Muscle of leg (tissue), 11 donors: ENCODE data around the gene FAM3C. TPM values are rescaled to one million over a fixed set of nuclear protein-coding genes. Genes with fewer than 3 reads are reported as not detected.
A peak's percentile ranks its signal among the peaks of the same experiment; 100 is the strongest.

ENCODE experiments used
- DNase-seq: peaks from one replicate; pipeline ENCODE4 v3.0.0; 2013
- H3K27ac ChIP-seq: one replicate; pipeline ENCODE4 v1.5.1; 2013; ENCODE audit warnings: mild to moderate bottlenecking, low read length, control low read depth
- H3K27me3 ChIP-seq: one replicate; pipeline ENCODE4 v1.6.1; 2013; ENCODE audit warnings: low read length; ENCODE audit not compliant: control insufficient read depth, insufficient read depth
- H3K36me3 ChIP-seq: one replicate; pipeline ENCODE4 v1.6.1; 2013; ENCODE audit warnings: low read length; ENCODE audit not compliant: control insufficient read depth, insufficient read depth
- H3K4me1 ChIP-seq: one replicate; pipeline ENCODE4 v1.6.1; 2013; ENCODE audit warnings: low read length; ENCODE audit not compliant: control insufficient read depth, insufficient read depth
- H3K4me3 ChIP-seq: one replicate; pipeline ENCODE4 v1.5.1; 2013; ENCODE audit warnings: low read length, control low read depth
- H3K9me3 ChIP-seq: replicated peaks from 2 replicates; pipeline ENCODE4 v1.6.1; 2013; ENCODE audit warnings: low read depth, low read length; ENCODE audit not compliant: control insufficient read depth
- WGBS: methylation state at CpG from one replicate; pipeline ENCODE4 v1.1.5; 2013; ENCODE audit warnings: missing lambda C conversion rate; ENCODE audit not compliant: insufficient coverage; 5-methylcytosine and 5-hydroxymethylcytosine counted together
- polyA plus RNA-seq, 8 donors: library from polyadenylated mRNA; unstranded; fragments of 120-200 nt; gene quantifications; one replicate each; pipeline versions ENCODE4 v1.2.1 to v1.2.3, GENCODE V29; 2013; ENCODE audit warnings: inconsistent platforms in 1 of 8, low replicate concordance in 1 of 8; ENCODE audit not compliant: insufficient read length in 8 of 8, insufficient read depth in 1 of 8
- total RNA-seq: library from RNA; stranded (reverse); fragments of 120-200 nt; gene quantifications from one replicate; pipeline ENCODE4 v1.2.4, GENCODE V29; 2013

The FAM3C gene
- total and polyA plus RNA-seq, 9 donors: 53.4 to 127 (median 88.6) TPM

- Histone ChIP-seq H3K4me1 (no peaks in the 10 kb centered on the region), H3K36me3 (peaks cover 4% of the 10 kb centered on the region), H3K27me3 (no peaks in the 10 kb centered on the region), H3K9me3 (no peaks in the 10 kb centered on the region), H3K27ac (no peak overlapping the region), H3K4me3 (no peak overlapping the region)
- WGBS: no CpG with 5 or more reads among the region's 5 CpGs
- DNase-seq: no peak
Observed at GRCh38 chr7:121339082-121339481, 57.0 kb downstream of the FAM3C start.

- no peaks in the 10 kb centered on the region for H3K4me1 ChIP-seq
- H3K36me3 ChIP-seq: peaks cover 2% of the 10 kb centered on the region
- no CpG with 5 or more reads among the region's 3 CpGs for WGBS
- no peaks in the 10 kb centered on the region for H3K27me3 ChIP-seq
- no peak overlapping the region for H3K27ac ChIP-seq
- peak; percentile 26 for DNase-seq
- H3K4me3 ChIP-seq: no peak overlapping the region
- H3K9me3 ChIP-seq: no peaks in the 10 kb centered on the region
Observed at GRCh38 chr7:121337398-121337797, 58.7 kb downstream of the FAM3C start.

GRCh38 chr7:121336579-121336978 is 59.5 kb downstream of the FAM3C start:
- H3K4me1 ChIP-seq: no peaks in the 10 kb centered on the region
- H3K9me3 ChIP-seq: no peaks in the 10 kb centered on the region
- no peak overlapping the region for H3K27ac ChIP-seq
- 58% methylated on average over 2 of the region's 3 CpGs for WGBS
- no peaks in the 10 kb centered on the region for H3K36me3 ChIP-seq
- no peak for DNase-seq
- H3K27me3 ChIP-seq: peaks cover 2% of the 10 kb centered on the region
- no peak overlapping the region for H3K4me3 ChIP-seq

- no CpG with 5 or more reads among the region's 10 CpGs for WGBS
- peaks cover 9% of the 10 kb centered on the region for H3K27me3 ChIP-seq
- H3K36me3 ChIP-seq: no peaks in the 10 kb centered on the region
- H3K9me3 ChIP-seq: no peaks in the 10 kb centered on the region
- H3K4me1 ChIP-seq: peaks cover 5% of the 10 kb centered on the region
- no peak overlapping the region for H3K4me3 ChIP-seq
- DNase-seq: no peak
- H3K27ac ChIP-seq: no peak overlapping the region
Observed at GRCh38 chr7:121334875-121335648, 61.0 kb downstream of the FAM3C start.

GRCh38 chr7:121334376-121334775 is 61.7 kb downstream of the FAM3C start:
- WGBS: no CpG with 5 or more reads among the region's 4 CpGs
- H3K27ac ChIP-seq: no peak overlapping the region

GRCh38 chr7:121331574-121331973 is 64.5 kb downstream of the FAM3C start:
- H3K27ac ChIP-seq: no peak overlapping the region
- peaks cover 20% of the 10 kb centered on the region for H3K4me1 ChIP-seq
- 90% methylated on average over 2 of the region's 5 CpGs for WGBS
- H3K9me3 ChIP-seq: no peaks in the 10 kb centered on the region
- H3K4me3 ChIP-seq: no peak overlapping the region
- H3K36me3 ChIP-seq: no peaks in the 10 kb centered on the region
- peaks cover 34% of the 10 kb centered on the region for H3K27me3 ChIP-seq
- no peak for DNase-seq

More at GRCh38 chr7:121334376-121334775, 61.7 kb downstream of the FAM3C start:
- H3K4me3 ChIP-seq: no peak overlapping the region
- no peaks in the 10 kb centered on the region for H3K36me3 ChIP-seq
- H3K4me1 ChIP-seq: peaks cover 12% of the 10 kb centered on the region
- no peaks in the 10 kb centered on the region for H3K9me3 ChIP-seq
- no peak for DNase-seq
- H3K27me3 ChIP-seq: peaks cover 16% of the 10 kb centered on the region

- DNase-seq: no peak
- no CpG with 5 or more reads among the region's 4 CpGs for WGBS
Observed at GRCh38 chr7:121331048-121331447, 65.1 kb downstream of the FAM3C start.

GRCh38 chr7:121330053-121330833 is 65.9 kb downstream of the FAM3C start:
- Histone ChIP-seq H3K4me3 (peak overlapping the region; percentile 37), H3K9me3 (no peaks in the 10 kb centered on the region), H3K4me1 (peaks cover 20% of the 10 kb centered on the region), H3K27ac (no peak overlapping the region), H3K36me3 (no peaks in the 10 kb centered on the region), H3K27me3 (peaks cover 34% of the 10 kb centered on the region)
- DNase-seq: peak; percentile 28
- under 1% methylated on average over 44 of the region's 52 CpGs for WGBS

More at GRCh38 chr7:121331048-121331447, 65.1 kb downstream of the FAM3C start:
- Histone ChIP-seq H3K27me3 (peaks cover 34% of the 10 kb centered on the region), H3K36me3 (no peaks in the 10 kb centered on the region), H3K4me1 (peaks cover 20% of the 10 kb centered on the region), H3K9me3 (no peaks in the 10 kb centered on the region), H3K4me3 (no peak overlapping the region), H3K27ac (no peak overlapping the region)

- Histone ChIP-seq H3K9me3 (no peaks in the 10 kb centered on the region), H3K4me1 (peaks cover 20% of the 10 kb centered on the region), H3K4me3 (peak overlapping the region; percentile 37), H3K36me3 (no peaks in the 10 kb centered on the region), H3K27me3 (peaks cover 34% of the 10 kb centered on the region), H3K27ac (no peak overlapping the region)
- 2% methylated on average over 47 of the region's 47 CpGs for WGBS
- DNase-seq: no peak
Observed at GRCh38 chr7:121329191-121330052, 66.7 kb downstream of the FAM3C start.
